ENCODE data around the gene PRICKLE1. TPM values are rescaled to one million over a fixed set of nuclear protein-coding genes. Genes with fewer than 3 reads are reported as not detected.

Gene PRICKLE1
- total RNA-seq, 2 experiments from 2014 or later: 0.19 TPM; not detected in 1

DNA sequence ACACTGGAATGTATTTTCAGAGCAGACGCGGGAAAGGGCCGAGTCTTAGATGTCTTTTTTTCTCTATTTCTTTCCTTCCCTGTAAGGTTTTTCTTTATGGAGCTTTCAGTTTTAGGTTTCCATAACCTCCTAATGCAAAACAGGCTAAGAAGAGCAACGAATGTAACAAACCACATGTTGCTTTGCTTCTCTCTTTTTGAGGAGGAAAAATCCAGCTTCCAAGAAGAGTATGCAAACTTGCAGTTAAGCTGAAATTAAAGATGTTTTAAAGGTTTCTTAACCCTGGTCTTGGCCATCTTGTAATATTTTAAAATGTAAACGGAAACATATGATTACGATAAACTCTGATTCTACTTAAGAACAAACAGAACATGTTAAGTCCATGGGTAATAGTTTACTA, 86.9 kb downstream of the PRICKLE1 start:
- Histone ChIP-seq H3K4me3 (ENCODE audit: low read depth, low read length, poor library complexity, severe bottlenecking) (no peak overlapping the region), H3K4me1 (ENCODE audit: insufficient read depth, low read length, poor library complexity, severe bottlenecking) (no peaks in the 10 kb centered on the region), H3K79me2 (ENCODE audit: insufficient read depth, low read depth, low read length) (no peaks in the 10 kb centered on the region), H3K9me3 (ENCODE audit: low read length) (no peaks in the 10 kb centered on the region), H3K27ac (ENCODE audit: low read depth, low read length, poor library complexity, severe bottlenecking) (no peak overlapping the region), H3K9me2 (ENCODE audit: insufficient read depth, low read length) (no peaks in the 10 kb centered on the region), H3K36me3 (ENCODE audit: insufficient read depth, low read length) (no peaks in the 10 kb centered on the region), H2AFZ (ENCODE audit: low read length) (no peak overlapping the region), H3K4me2 (ENCODE audit: low read length) (no peak overlapping the region), H4K20me1 (ENCODE audit: insufficient read depth, low read length) (no peaks in the 10 kb centered on the region)
- CTCF ChIA-PET (ENCODE audit: unreplicated experiment): no interaction called here
- TF ChIP-seq, protein P1, sequence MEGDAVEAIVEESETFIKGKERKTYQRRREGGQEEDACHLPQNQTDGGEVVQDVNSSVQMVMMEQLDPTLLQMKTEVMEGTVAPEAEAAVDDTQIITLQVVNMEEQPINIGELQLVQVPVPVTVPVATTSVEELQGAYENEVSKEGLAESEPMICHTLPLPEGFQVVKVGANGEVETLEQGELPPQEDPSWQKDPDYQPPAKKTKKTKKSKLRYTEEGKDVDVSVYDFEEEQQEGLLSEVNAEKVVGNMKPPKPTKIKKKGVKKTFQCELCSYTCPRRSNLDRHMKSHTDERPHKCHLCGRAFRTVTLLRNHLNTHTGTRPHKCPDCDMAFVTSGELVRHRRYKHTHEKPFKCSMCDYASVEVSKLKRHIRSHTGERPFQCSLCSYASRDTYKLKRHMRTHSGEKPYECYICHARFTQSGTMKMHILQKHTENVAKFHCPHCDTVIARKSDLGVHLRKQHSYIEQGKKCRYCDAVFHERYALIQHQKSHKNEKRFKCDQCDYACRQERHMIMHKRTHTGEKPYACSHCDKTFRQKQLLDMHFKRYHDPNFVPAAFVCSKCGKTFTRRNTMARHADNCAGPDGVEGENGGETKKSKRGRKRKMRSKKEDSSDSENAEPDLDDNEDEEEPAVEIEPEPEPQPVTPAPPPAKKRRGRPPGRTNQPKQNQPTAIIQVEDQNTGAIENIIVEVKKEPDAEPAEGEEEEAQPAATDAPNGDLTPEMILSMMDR (conservative IDR thresholded peaks at IDR 0.05; ENCODE audit: low read length): no peak
- no peak for TF ChIP-seq EZH2phosphoT487 (IDR thresholded peaks at IDR 0.05; ENCODE audit: borderline replicate concordance, low read depth, low read length)
- POLR2A ChIA-PET: interaction anchor here (1.2 kb wide), 1 partner anchor 12 kb away, joined by 4 read pairs; no protein-coding TSS in a partner anchor
- no peak for DNase-seq (ENCODE audit: low spot score)
- intact Hi-C loops (cut with micrococcal nuclease; ENCODE audit: unreplicated experiment): no loop called here
- no TSS peak for BruUV-seq (replicated peaks)

DNA sequence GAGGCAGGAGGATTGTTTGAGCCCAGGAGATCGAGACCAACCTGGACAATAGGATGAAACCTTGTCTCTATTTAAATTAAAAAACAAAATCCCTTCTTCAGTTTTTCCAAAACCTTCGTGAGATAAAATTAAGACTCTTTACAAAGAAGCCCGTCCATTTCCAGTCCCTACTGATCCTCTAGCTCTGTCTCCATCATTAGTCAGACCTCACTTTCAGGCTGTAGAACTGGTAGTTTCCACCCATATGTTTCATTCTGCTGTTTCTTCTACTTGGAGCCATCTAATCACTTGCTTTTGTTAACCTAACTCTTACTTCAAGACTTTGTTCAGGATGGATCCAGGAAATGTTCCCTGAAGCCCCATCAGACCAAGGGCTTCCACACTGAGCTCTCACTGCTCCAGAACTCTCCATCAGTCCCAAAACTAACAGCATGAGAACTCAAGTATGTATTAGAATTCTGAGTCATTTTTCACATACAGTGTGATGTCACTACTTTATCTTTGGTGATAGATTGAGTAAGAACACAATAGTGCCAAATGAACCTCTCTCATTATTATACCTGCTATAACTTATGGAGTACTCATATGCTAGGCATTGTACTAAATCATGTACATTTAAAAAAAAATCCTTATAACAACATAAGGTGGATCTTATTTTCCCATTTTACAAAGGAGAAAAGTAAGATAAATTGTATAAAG, 90.8 kb downstream of the PRICKLE1 start:
- no peaks in the 10 kb centered on the region for H4K20me1 ChIP-seq (ENCODE audit: insufficient read depth, low read length)
- intact Hi-C loops (cut with micrococcal nuclease; ENCODE audit: unreplicated experiment): no loop called here

More for the DNA sequence above, 90.8 kb downstream of the PRICKLE1 start:
- DNase-seq (ENCODE audit: low spot score): no peak
- H3K9me2 ChIP-seq (ENCODE audit: insufficient read depth, low read length): no peaks in the 10 kb centered on the region
- no peaks in the 10 kb centered on the region for H3K36me3 ChIP-seq (ENCODE audit: insufficient read depth, low read length)
- ChIA-PET CTCF (ENCODE audit: unreplicated experiment) (no interaction called here), POLR2A (interaction anchor here (0.6 to 1.3 kb wide), 5 partner anchors 20 to 751 kb away, joined by 3 to 4 read pairs (median 3); no protein-coding TSS in a partner anchor)
- no peaks in the 10 kb centered on the region for H3K79me2 ChIP-seq (ENCODE audit: insufficient read depth, low read depth, low read length)
- no TSS peak for BruUV-seq (replicated peaks)
- H3K4me3 ChIP-seq (ENCODE audit: low read depth, low read length, poor library complexity, severe bottlenecking): no peak overlapping the region
- no peak overlapping the region for H3K27ac ChIP-seq (ENCODE audit: low read depth, low read length, poor library complexity, severe bottlenecking)
- no peaks in the 10 kb centered on the region for H3K4me1 ChIP-seq (ENCODE audit: insufficient read depth, low read length, poor library complexity, severe bottlenecking)
- TF ChIP-seq, protein P1 (conservative IDR thresholded peaks at IDR 0.05; ENCODE audit: low read length): no peak
- TF ChIP-seq EZH2phosphoT487 (IDR thresholded peaks at IDR 0.05; ENCODE audit: borderline replicate concordance, low read depth, low read length): no peak
- H3K4me2 ChIP-seq (ENCODE audit: low read length): no peak overlapping the region
- no peak overlapping the region for H2AFZ ChIP-seq (ENCODE audit: low read length)
- H3K9me3 ChIP-seq (ENCODE audit: low read length): no peaks in the 10 kb centered on the region
